Peyer's patch (tissue), 4 donors: Measurements from ENCODE around the gene PLAC1. TPM values are rescaled to one million over a fixed set of nuclear protein-coding genes. Genes with fewer than 3 reads are reported as not detected.

ENCODE experiments used
- DNase-seq, 3 donors: peaks; one replicate each; pipeline ENCODE4 v3.0.0-alpha.2; 2017 to 2019
- H3K27ac ChIP-seq, 4 donors: fragments of 200-600 bp; sonication (generic); one replicate each; pipeline ENCODE4 v1.5.1; 2016 to 2019
- H3K27me3 ChIP-seq, 2 donors: fragments of 200-600 bp; sonication (generic); one replicate each; pipeline ENCODE4 v1.5.1; 2019
- H3K36me3 ChIP-seq, 3 donors: fragments of 200-600 bp; sonication (generic); one replicate each; pipeline ENCODE4 v1.5.1; 2016 to 2019
- H3K4me1 ChIP-seq, 4 donors: fragments of 200-600 bp; sonication (generic); one replicate each; pipeline ENCODE4 v1.5.1; 2016 to 2019
- H3K4me3 ChIP-seq, 4 donors: fragments of 200-600 bp; sonication (generic); 1 replicate in 3 of 4; 2 replicates in 1 of 4; pipeline ENCODE4 v1.5.1; 2016 to 2019; ENCODE audit warnings: mild to moderate bottlenecking in 1 of 4
- H3K9me3 ChIP-seq, 4 donors: fragments of 200-600 bp; sonication (generic); one replicate each; pipeline ENCODE4 v1.5.1; 2016 to 2019; ENCODE audit warnings: mild to moderate bottlenecking in 1 of 4
- CTCF ChIP-seq, 6 experiments: fragments of 450-650 bp in 4 of 6; fragments of 200-600 bp in 2 of 6; sonication (generic) in 1 of 6; IDR thresholded peaks; one replicate each; pipeline ENCODE4 v1.5.1; 2017 to 2019; ENCODE audit warnings: antibody characterized with exemption in 6 of 6, mild to moderate bottlenecking in 3 of 6, moderate library complexity in 1 of 6
- POLR2A ChIP-seq, 2 donors: fragments of 450-650 bp; IDR thresholded peaks; one replicate each; pipeline ENCODE4 v1.5.1; 2017; ENCODE audit warnings: antibody characterized with exemption in 2 of 2, mild to moderate bottlenecking in 2 of 2, moderate library complexity in 2 of 2
- total RNA-seq, 4 donors: library from RNA; depleted of rRNA; stranded (reverse); fragments of >200 nt; gene quantifications; one replicate each; pipeline ENCODE4 v1.1.0, GENCODE V29; 2016

The PLAC1 gene
- total RNA-seq, 4 donors from 2014 or later = not detected

DNA sequence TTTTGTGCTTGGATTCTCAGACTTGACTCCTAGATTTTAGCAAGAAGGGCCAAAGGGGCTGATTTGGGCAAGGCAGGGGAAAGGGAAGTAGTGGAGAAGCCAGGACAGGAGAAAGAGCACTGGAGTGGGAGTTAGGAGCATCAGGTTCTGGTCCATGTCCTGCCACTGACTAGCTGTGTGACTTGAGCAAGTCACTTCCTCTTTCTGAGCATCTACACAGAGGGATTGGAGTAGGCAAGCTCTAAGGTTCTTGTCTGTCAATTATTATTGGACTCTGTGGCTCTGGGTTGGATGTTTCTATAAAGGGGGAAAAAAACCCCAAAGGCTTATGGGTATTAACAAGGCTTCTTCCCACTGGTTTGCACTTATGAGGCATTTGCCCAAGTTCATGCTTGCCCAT is 24.4 kb downstream of the PLAC1 start:
- H3K4me3 ChIP-seq = no peak overlapping the region
- TF ChIP-seq POLR2A (IDR thresholded peaks at IDR 0.05) (no peak), CTCF (IDR thresholded peaks at IDR 0.05) (no peak)
- no peaks in the 10 kb centered on the region for H3K4me1 ChIP-seq
- H3K27ac ChIP-seq = no peak overlapping the region
- DNase-seq = no peak
- no peaks in the 10 kb centered on the region for H3K36me3 ChIP-seq
- no peaks in the 10 kb centered on the region for H3K27me3 ChIP-seq
- H3K9me3 ChIP-seq = no peaks in the 10 kb centered on the region

DNA sequence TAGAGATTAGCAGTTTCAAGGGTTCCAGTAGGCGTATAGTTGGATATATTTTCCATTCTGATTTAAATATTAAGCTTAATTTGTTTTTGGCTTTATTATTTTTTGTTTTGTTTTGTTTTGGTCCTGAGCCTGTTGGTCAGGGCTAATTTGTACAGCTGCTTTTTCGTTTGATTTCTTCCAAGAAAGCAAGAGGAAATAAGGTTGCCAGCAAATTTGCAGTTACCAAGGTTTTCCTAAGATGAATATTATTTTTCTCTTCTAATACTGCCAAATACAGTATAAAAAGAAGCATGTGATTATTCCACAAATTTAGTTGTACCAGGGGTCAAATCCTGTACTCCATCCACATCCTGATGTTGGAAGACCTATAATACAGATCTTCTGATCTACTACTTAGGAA is 24.9 kb downstream of the PLAC1 start:
- DNase-seq = no peak
- Histone ChIP-seq H3K4me3 (no peak overlapping the region), H3K36me3 (no peaks in the 10 kb centered on the region), H3K27me3 (no peaks in the 10 kb centered on the region), H3K4me1 (no peaks in the 10 kb centered on the region), H3K9me3 (no peaks in the 10 kb centered on the region), H3K27ac (no peak overlapping the region)
- TF ChIP-seq POLR2A (IDR thresholded peaks at IDR 0.05) (no peak), CTCF (IDR thresholded peaks at IDR 0.05) (no peak)

DNA sequence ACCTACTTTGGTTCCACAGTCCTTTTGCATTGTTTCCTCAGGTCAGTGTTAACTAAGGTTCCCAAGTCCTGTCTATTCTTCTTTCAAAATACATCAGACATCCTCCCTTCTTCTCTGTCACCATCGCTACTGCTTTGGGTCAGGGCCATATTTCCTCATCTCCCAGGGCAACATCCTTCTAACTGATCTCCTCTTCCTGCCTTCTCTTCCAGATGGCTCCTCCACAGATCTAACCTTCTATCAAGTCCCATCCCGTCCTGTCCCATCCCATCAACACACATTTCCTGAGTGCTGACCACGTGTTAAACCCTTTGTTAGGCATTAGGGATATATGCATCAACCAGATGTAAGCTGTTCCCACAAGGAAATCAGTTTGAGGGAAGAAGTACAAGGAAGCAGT is 25.9 kb downstream of the PLAC1 start:
- Histone ChIP-seq H3K4me1 (no peaks in the 10 kb centered on the region), H3K27ac (no peak overlapping the region), H3K36me3 (no peaks in the 10 kb centered on the region), H3K4me3 (no peak overlapping the region), H3K27me3 (no peaks in the 10 kb centered on the region), H3K9me3 (no peaks in the 10 kb centered on the region)
- no peak for TF ChIP-seq POLR2A (IDR thresholded peaks at IDR 0.05)
- TF ChIP-seq CTCF (IDR thresholded peaks at IDR 0.05) = no peak
- no peak for DNase-seq

DNA sequence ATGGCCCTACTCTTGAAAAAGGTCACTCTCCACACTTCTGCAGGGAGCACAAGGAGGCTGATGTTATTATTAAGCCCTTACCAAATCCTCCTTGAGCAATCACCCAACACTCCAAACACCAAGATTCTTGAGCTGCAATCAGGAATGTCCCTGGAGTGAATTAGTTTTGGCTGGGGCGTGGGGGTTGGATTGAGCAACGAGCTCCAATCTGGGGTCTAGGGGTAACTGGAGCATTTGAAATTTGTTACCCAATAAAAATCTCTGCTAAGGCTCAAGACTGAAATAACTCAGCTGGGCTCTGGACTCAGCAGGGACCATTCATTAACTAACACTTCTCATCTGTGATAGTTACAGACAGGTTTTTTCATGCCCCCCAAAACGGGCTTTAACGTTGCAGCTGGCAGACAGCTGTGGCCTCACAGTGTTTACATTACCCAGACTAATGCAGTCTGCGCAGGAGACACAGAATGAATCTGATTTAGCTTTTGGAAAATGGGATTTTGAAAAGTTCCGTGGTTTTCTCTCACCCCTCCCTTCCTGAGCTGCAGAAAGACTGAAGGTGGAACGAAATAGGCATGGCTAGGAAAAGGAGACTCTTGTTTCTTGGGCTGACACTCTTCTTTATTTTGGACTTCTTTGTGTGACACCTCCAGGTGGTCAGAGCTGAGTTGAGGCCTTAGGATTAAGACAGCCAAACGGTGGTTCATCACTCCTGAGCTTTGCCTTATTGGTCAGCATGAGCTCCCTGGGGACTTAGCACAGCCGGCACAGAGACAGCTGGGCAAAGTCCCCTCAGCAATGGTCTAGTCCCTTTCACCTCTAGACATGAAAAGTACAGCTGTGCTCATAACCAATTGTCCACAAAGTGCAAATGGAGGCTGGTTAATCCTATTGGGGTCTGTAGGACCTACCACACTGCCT is 26.6 kb downstream of the PLAC1 start:
- no peak overlapping the region for H3K4me3 ChIP-seq
- H3K4me1 ChIP-seq = no peaks in the 10 kb centered on the region
- H3K27me3 ChIP-seq = no peaks in the 10 kb centered on the region
- DNase-seq = peak in 1 of 3 donors; percentile 48
- H3K9me3 ChIP-seq = no peaks in the 10 kb centered on the region
- TF ChIP-seq CTCF (IDR thresholded peaks at IDR 0.05) (no peak), POLR2A (IDR thresholded peaks at IDR 0.05) (no peak)
- H3K27ac ChIP-seq = no peak overlapping the region
- no peaks in the 10 kb centered on the region for H3K36me3 ChIP-seq

GRCh38 chrX:134628663-134629062 is 29.6 kb downstream of the PLAC1 start:
- Histone ChIP-seq H3K4me3 (no peak overlapping the region), H3K27me3 (no peaks in the 10 kb centered on the region)
- TF ChIP-seq POLR2A (IDR thresholded peaks at IDR 0.05) (no peak), CTCF (IDR thresholded peaks at IDR 0.05) (no peak)

More at GRCh38 chrX:134628663-134629062, 29.6 kb downstream of the PLAC1 start:
- Histone ChIP-seq H3K9me3 (no peaks in the 10 kb centered on the region), H3K27ac (no peak overlapping the region), H3K4me1 (no peaks in the 10 kb centered on the region), H3K36me3 (no peaks in the 10 kb centered on the region)
- no peak for DNase-seq
